Measurements from ENCODE around the gene RICTOR.

The RICTOR gene

GRCh38 chr5:39009981-39010380 lies 64.2 kb downstream of the RICTOR start:
- H3K79me2 ChIP-seq (ENCODE audit: insufficient read depth, low read length): peaks cover 5% of the 10 kb centered on the region
- H3F3A ChIP-seq (ENCODE audit: insufficient read depth, low read length): no peaks in the 10 kb centered on the region
- H3K9me3 ChIP-seq (ENCODE audit: low read length): peaks cover 17% of the 10 kb centered on the region
- no peaks in the 10 kb centered on the region for H4K20me1 ChIP-seq (ENCODE audit: insufficient read depth, low read length)
- peaks cover 43% of the 10 kb centered on the region for H3K36me3 ChIP-seq (ENCODE audit: insufficient read depth, low read length)
- H3K4me3 ChIP-seq (ENCODE audit: low read depth, low read length, poor library complexity, severe bottlenecking): no peak overlapping the region
- no peaks in the 10 kb centered on the region for H3K27me3 ChIP-seq (ENCODE audit: insufficient read depth, low read length)
- H3K9me2 ChIP-seq (ENCODE audit: low read depth, low read length): no peaks in the 10 kb centered on the region
- H2AFZ ChIP-seq (ENCODE audit: low read length): no peak overlapping the region
- no peaks in the 10 kb centered on the region for H3K4me1 ChIP-seq (ENCODE audit: insufficient read depth, low read length, severe bottlenecking)
- H3K4me2 ChIP-seq (ENCODE audit: low read length): no peak overlapping the region
- H3K27ac ChIP-seq (ENCODE audit: low read depth, low read length, poor library complexity, severe bottlenecking): no peak overlapping the region
- TF ChIP-seq CTCF (IDR thresholded peaks at IDR 0.05; ENCODE audit: low read length): no peak
- no peak overlapping the region for H3K9ac ChIP-seq (ENCODE audit: low read length)

- Histone ChIP-seq H3K4me1 (ENCODE audit: insufficient read depth, low read length, severe bottlenecking) (no peaks in the 10 kb centered on the region), H4K20me1 (ENCODE audit: insufficient read depth, low read length) (no peaks in the 10 kb centered on the region), H3F3A (ENCODE audit: insufficient read depth, low read length) (no peaks in the 10 kb centered on the region), H3K9me2 (ENCODE audit: low read depth, low read length) (no peaks in the 10 kb centered on the region), H3K27me3 (ENCODE audit: insufficient read depth, low read length) (no peaks in the 10 kb centered on the region), H3K36me3 (ENCODE audit: insufficient read depth, low read length) (peaks cover 43% of the 10 kb centered on the region), H3K9ac (ENCODE audit: low read length) (no peak overlapping the region), H3K27ac (ENCODE audit: low read depth, low read length, poor library complexity, severe bottlenecking) (no peak overlapping the region), H3K79me2 (ENCODE audit: insufficient read depth, low read length) (peaks cover 5% of the 10 kb centered on the region; the same call in 1 of the 2 replicates), H2AFZ (ENCODE audit: low read length) (no peak overlapping the region), H3K9me3 (ENCODE audit: low read length) (peaks cover 17% of the 10 kb centered on the region), H3K4me3 (ENCODE audit: low read depth, low read length, poor library complexity, severe bottlenecking) (no peak overlapping the region), H3K4me2 (ENCODE audit: low read length) (no peak overlapping the region)
- no peak for TF ChIP-seq CTCF (IDR thresholded peaks at IDR 0.05; ENCODE audit: low read length)
- TF ChIP-seq EZH2 (IDR thresholded peaks at IDR 0.05; ENCODE audit: borderline replicate concordance, low read length): no peak
Measured at GRCh38 chr5:39009280-39009679, 64.9 kb downstream of the RICTOR start.

DNA sequence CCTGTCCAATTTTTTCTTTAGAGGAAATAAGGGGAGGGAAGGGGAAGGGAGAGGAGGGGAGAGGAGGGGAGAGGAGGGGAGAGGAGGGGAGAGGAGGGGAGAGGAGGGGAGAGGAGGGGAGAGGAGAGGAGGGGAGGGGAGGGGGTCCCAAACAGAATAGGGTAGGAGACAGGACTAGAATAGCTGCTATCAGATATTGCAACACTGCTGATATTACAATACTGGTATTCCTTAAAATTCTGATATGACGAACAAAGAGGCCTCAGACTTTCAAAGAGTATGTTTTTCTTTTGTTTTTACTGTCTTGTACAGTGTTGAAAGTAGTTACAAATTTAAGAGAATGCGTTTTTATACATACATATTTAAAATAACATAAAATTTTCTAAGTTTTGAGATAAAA lies 67.5 kb downstream of the RICTOR start:
- H3K27ac ChIP-seq (ENCODE audit: low read depth, low read length, poor library complexity, severe bottlenecking): no peak overlapping the region

More for the DNA sequence above, 67.5 kb downstream of the RICTOR start:
- Histone ChIP-seq H2AFZ (ENCODE audit: low read length) (no peak overlapping the region), H3K4me3 (ENCODE audit: low read depth, low read length, poor library complexity, severe bottlenecking) (no peak overlapping the region), H3F3A (ENCODE audit: insufficient read depth, low read length) (no peaks in the 10 kb centered on the region), H3K36me3 (ENCODE audit: insufficient read depth, low read length) (peaks cover 17% of the 10 kb centered on the region), H3K27me3 (ENCODE audit: insufficient read depth, low read length) (no peaks in the 10 kb centered on the region), H3K4me2 (ENCODE audit: low read length) (no peak overlapping the region), H3K79me2 (ENCODE audit: insufficient read depth, low read length) (no peaks in the 10 kb centered on the region), H3K9me2 (ENCODE audit: low read depth, low read length) (no peaks in the 10 kb centered on the region), H4K20me1 (ENCODE audit: insufficient read depth, low read length) (no peaks in the 10 kb centered on the region), H3K9ac (ENCODE audit: low read length) (no peak overlapping the region), H3K4me1 (ENCODE audit: insufficient read depth, low read length, severe bottlenecking) (no peaks in the 10 kb centered on the region), H3K9me3 (ENCODE audit: low read length) (no peaks in the 10 kb centered on the region)
- TF ChIP-seq EZH2 (IDR thresholded peaks at IDR 0.05; ENCODE audit: borderline replicate concordance, low read length): no peak
- TF ChIP-seq CTCF (IDR thresholded peaks at IDR 0.05; ENCODE audit: low read length): no peak
